HCT116 (cell line): ENCODE results near the gene SLIT1. TPM values are rescaled to one million over a fixed set of nuclear protein-coding genes. Genes with fewer than 3 reads are reported as not detected.

ENCODE experiments used
- ATAC-seq: fragments of 200-7000 bp; cut with Tn5 transposase; 2 replicates; pipeline ENCODE4 v1.9.1; 2020; ENCODE audit warnings: mild to moderate bottlenecking, moderate library complexity
- BruUV-seq: library from RNA; stranded (reverse); fragments of 400-500 nt; replicated peaks from 2 replicates; lab custom pipeline; 2021; lab: Mats Ljungman, UMichigan
- CTCF ChIA-PET: fragments of 300-600 bp; sonication (Branson Sonifier 250); formaldehyde crosslinking; loops from one replicate; lab custom pipeline; 2021; ENCODE audit warnings: antibody characterized with exemption; lab: Charles Lee
- POLR2A ChIA-PET: fragments of 300-600, 350-600 bp; sonication (Branson Sonifier 250); formaldehyde crosslinking; loops from one replicate; lab custom pipeline; 2021; ENCODE audit warnings: antibody characterized with exemption; lab: Charles Lee
- RAD21 ChIA-PET, 2 experiments: fragments of 300-600 bp; sonication (Branson Sonifier 250); formaldehyde crosslinking; loops; one replicate each; lab custom pipeline; 2023; ENCODE audit warnings: low total read pairs in 2 of 2; ENCODE audit not compliant: uncharacterized antibody in 2 of 2, unreplicated experiment in 2 of 2, low non-redundant PET in 1 of 2; lab: Charles Lee
- DNase-seq: peaks from one replicate; pipeline ENCODE4 v3.0.0-alpha.2; 2010; ENCODE audit warnings: low read depth, low spot score
- H2AFZ ChIP-seq: fragments of 200-600 bp; shearing (Covaris generic), sonication (generic); 2 replicates; pipeline ENCODE4 v1.6.1; 2017; ENCODE audit warnings: low read depth, mixed run types, mixed read lengths, antibody characterized with exemption, low read length; ENCODE audit not compliant: poor library complexity, severe bottlenecking
- H3K27ac ChIP-seq: 2 replicates; pipeline ENCODE4 v1.5.1; 2012; ENCODE audit warnings: low read depth, low read length
- H3K27me3 ChIP-seq: fragments of 200-600 bp; sonication (generic); 2 replicates; pipeline ENCODE4 v1.6.1; 2016; ENCODE audit warnings: mixed run types, low read length, mixed read lengths; ENCODE audit not compliant: insufficient read depth
- H3K36me3 ChIP-seq, 2 experiments: fragments of 200-500 bp in 1 of 2; fragments of 200-600 bp in 1 of 2; sonication (Bioruptor generic) in 1 of 2; sonication (generic) in 1 of 2; 2 replicates each; pipeline versions ENCODE4 v1.5.1 to v1.6.1; 2014 to 2016; ENCODE audit warnings: low read length in 2 of 2, inconsistent platforms in 1 of 2, mixed read lengths in 1 of 2, mixed run types in 1 of 2; ENCODE audit not compliant: insufficient read depth in 2 of 2, control insufficient read depth in 1 of 2
- H3K4me1 ChIP-seq, 2 experiments: fragments of 200-600 bp in 1 of 2; sonication (generic) in 1 of 2; 2 replicates each; pipeline versions ENCODE4 v1.5.1 to v1.6.1; 2012 to 2017; ENCODE audit warnings: low read length in 2 of 2, inconsistent platforms in 1 of 2, mild to moderate bottlenecking in 1 of 2, mixed read lengths in 1 of 2, mixed run types in 1 of 2, moderate library complexity in 1 of 2; ENCODE audit not compliant: insufficient read depth in 2 of 2, control insufficient read depth in 1 of 2
- H3K4me2 ChIP-seq: fragments of 200-600 bp; sonication (generic); 2 replicates; pipeline ENCODE4 v1.6.1; 2017; ENCODE audit warnings: mixed run types, low read length, mixed read lengths
- H3K4me3 ChIP-seq, 2 experiments: fragments of 200-600 bp in 1 of 2; sonication (generic) in 1 of 2; replicated peaks in 1 of 2; 2 replicates each; pipeline ENCODE4 v1.5.1; 2011 to 2016; ENCODE audit warnings: low read length in 2 of 2, control low read depth in 1 of 2, low read depth in 1 of 2, mild to moderate bottlenecking in 1 of 2, mixed read lengths in 1 of 2, mixed run types in 1 of 2
- H3K79me2 ChIP-seq: fragments of 200-600 bp; sonication (generic); 2 replicates; pipeline ENCODE4 v1.6.1; 2017; ENCODE audit warnings: mild to moderate bottlenecking, mixed run types, low read length, moderate library complexity, mixed read lengths; ENCODE audit not compliant: insufficient read depth
- H3K9ac ChIP-seq: fragments of 200-600 bp; sonication (generic); 2 replicates; pipeline ENCODE4 v1.6.1; 2016; ENCODE audit warnings: low read length, mixed read lengths
- H3K9me2 ChIP-seq: fragments of 200-600 bp; sonication (generic), shearing (Covaris generic); 2 replicates; pipeline ENCODE4 v1.6.1; 2017; ENCODE audit warnings: mixed run types, mild to moderate bottlenecking, moderate library complexity; ENCODE audit not compliant: insufficient read depth
- H3K9me3 ChIP-seq, 2 experiments: fragments of 200-500 bp in 1 of 2; fragments of 200-600 bp in 1 of 2; sonication (Bioruptor generic) in 1 of 2; sonication (generic) in 1 of 2; 2 replicates each; pipeline ENCODE4 v1.6.1; 2014 to 2017; ENCODE audit warnings: low read length in 2 of 2, mixed read lengths in 2 of 2, inconsistent platforms in 1 of 2, low read depth in 1 of 2, mild to moderate bottlenecking in 1 of 2, mixed run types in 1 of 2, moderate library complexity in 1 of 2; ENCODE audit not compliant: control insufficient read depth in 1 of 2, insufficient read depth in 1 of 2
- H4K20me1 ChIP-seq: fragments of 200-600 bp; sonication (generic), shearing (Covaris generic); 2 replicates; pipeline ENCODE4 v1.6.1; 2017; ENCODE audit warnings: mixed run types, mild to moderate bottlenecking, moderate library complexity; ENCODE audit not compliant: insufficient read depth
- CBX3 ChIP-seq: IDR thresholded peaks from 2 replicates; pipeline ENCODE4 v1.6.1; 2012; ENCODE audit warnings: low read depth
- CEBPB ChIP-seq: IDR thresholded peaks from 2 replicates; pipeline ENCODE4 v1.6.1; 2012; ENCODE audit warnings: low read depth
- EGR1 ChIP-seq: IDR thresholded peaks from 2 replicates; pipeline ENCODE4 v1.6.1; 2012; ENCODE audit warnings: low read depth
- ELF1 ChIP-seq: IDR thresholded peaks from 2 replicates; pipeline ENCODE4 v1.6.1; 2012; ENCODE audit warnings: low read depth, borderline replicate concordance
- EZH2 ChIP-seq: fragments of 200-600 bp; sonication (generic); IDR thresholded peaks from 2 replicates; pipeline ENCODE4 v1.6.1; 2017; ENCODE audit warnings: antibody characterized with exemption, mixed run types
- EZH2phosphoT487 ChIP-seq: fragments of 200-600 bp; IDR thresholded peaks from 2 replicates; pipeline ENCODE4 v1.6.1; 2018; ENCODE audit warnings: antibody characterized with exemption, borderline replicate concordance
- FOSL1 ChIP-seq: IDR thresholded peaks from 2 replicates; pipeline ENCODE4 v1.6.1; 2012; ENCODE audit warnings: low read depth
- POLR2A ChIP-seq: IDR thresholded peaks from 2 replicates; pipeline ENCODE4 v1.7.0; 2011; ENCODE audit warnings: borderline replicate concordance; ENCODE audit not compliant: insufficient read depth, insufficient read length; ENCODE audit errors: extremely low read depth
- POLR2AphosphoS5 ChIP-seq: IDR thresholded peaks from 2 replicates; pipeline ENCODE4 v1.6.1; 2011; ENCODE audit warnings: mild to moderate bottlenecking, low read depth, low read length, moderate library complexity
- RAD21 ChIP-seq: IDR thresholded peaks from 2 replicates; pipeline ENCODE4 v1.6.1; 2012; ENCODE audit warnings: low read depth, mild to moderate bottlenecking
- SIN3A ChIP-seq: IDR thresholded peaks from 2 replicates; pipeline ENCODE4 v1.6.1; 2012; ENCODE audit warnings: low read depth
- SP1 ChIP-seq: IDR thresholded peaks from 2 replicates; pipeline ENCODE4 v1.6.1; 2012; ENCODE audit warnings: low read depth
- SRF ChIP-seq: IDR thresholded peaks from 2 replicates; pipeline ENCODE4 v1.6.1; 2012; ENCODE audit warnings: low read depth
- TCF7L2 ChIP-seq: IDR thresholded peaks from 2 replicates; pipeline ENCODE4 v1.7.0; 2011; ENCODE audit warnings: borderline replicate concordance, inconsistent platforms; ENCODE audit not compliant: insufficient read depth, insufficient read length; ENCODE audit errors: extremely low read depth
- YY1 ChIP-seq: IDR thresholded peaks from 2 replicates; pipeline ENCODE4 v1.6.1; 2011; ENCODE audit warnings: low read length, low read depth, moderate library complexity, mild to moderate bottlenecking; ENCODE audit not compliant: insufficient replicate concordance; ENCODE audit errors: extremely low read depth
- ZFX ChIP-seq: fragments of 450-650 bp; IDR thresholded peaks from 2 replicates; pipeline ENCODE4 v1.6.1; 2017
- ZNF274 ChIP-seq: fragments of 200-500 bp; sonication (Bioruptor generic); IDR thresholded peaks from 2 replicates; pipeline ENCODE4 v1.6.1; 2014; ENCODE audit warnings: mild to moderate bottlenecking, low read depth, low read length, inconsistent platforms
- intact Hi-C: fragments of 100-400 bp; cut with micrococcal nuclease; formaldehyde crosslinking; loops from 2 replicates; pipeline ENCODE4 v1.10.0; 2022
- total RNA-seq: library from RNA; stranded (reverse); gene quantifications from one replicate; pipeline ENCODE4 v1.2.1, GENCODE V29; 2021; ENCODE audit not compliant: unreplicated experiment
- TF ChIP-seq, protein P1 (sequence below): IDR thresholded peaks from 2 replicates; pipeline ENCODE4 v1.6.1; 2011; ENCODE audit warnings: mild to moderate bottlenecking, low read length, moderate library complexity; ENCODE audit not compliant: insufficient replicate concordance; ENCODE audit errors: extremely low read depth
- TF ChIP-seq, protein P2 (sequence below): IDR thresholded peaks from 2 replicates; pipeline ENCODE4 v1.6.1; 2012
- TF ChIP-seq, protein P3 (sequence below): IDR thresholded peaks from 2 replicates; pipeline ENCODE4 v1.6.1; 2012; ENCODE audit warnings: low read depth

SLIT1 gene
- total RNA-seq, 1 experiment from 2014 or later: 0.42 TPM

DNA sequence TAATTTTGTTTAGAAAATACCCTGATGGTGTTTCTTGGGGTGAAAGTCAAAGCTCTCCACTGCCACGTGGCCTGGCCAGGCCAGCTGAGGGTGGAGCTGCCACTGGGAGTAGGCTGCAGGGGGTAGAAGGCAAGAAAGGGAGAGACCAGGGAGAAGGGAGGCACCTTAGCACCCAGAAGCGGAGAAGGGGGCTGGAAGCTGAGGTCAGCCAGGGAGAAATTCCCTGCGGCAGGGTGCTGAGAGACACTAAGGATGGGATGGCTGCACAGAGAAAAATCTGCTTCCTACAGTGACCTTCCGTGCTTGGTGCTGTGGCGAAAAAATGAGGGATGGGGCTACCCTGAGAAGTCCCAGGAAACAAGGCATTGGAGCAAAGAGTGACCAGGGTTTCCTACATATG, 143.7 kb downstream of the SLIT1 start:
- H3K9me2 ChIP-seq: no peaks in the 10 kb centered on the region
- CTCF ChIA-PET: no interaction called here
- no peak overlapping the region for H2AFZ ChIP-seq
- H3K4me2 ChIP-seq: no peak overlapping the region
- no peaks in the 10 kb centered on the region for H3K27me3 ChIP-seq
- intact Hi-C loops: no loop called here
- H3K4me3 ChIP-seq: no peak overlapping the region
- BruUV-seq: no TSS peak
- RAD21 ChIA-PET: no interaction called here
- no peak overlapping the region for H3K27ac ChIP-seq
- no peak overlapping the region for H3K9ac ChIP-seq
- H4K20me1 ChIP-seq: no peaks in the 10 kb centered on the region
- no peak for ATAC-seq
- POLR2A ChIA-PET: no interaction called here
- no peaks in the 10 kb centered on the region for H3K36me3 ChIP-seq
- H3K4me1 ChIP-seq: peaks cover 7 to 13% of the 10 kb centered on the region in 2 experiments; a peak in 3 of 4 replicates
- no peak for TF ChIP-seq ZNF274
- TF ChIP-seq, protein P1, sequence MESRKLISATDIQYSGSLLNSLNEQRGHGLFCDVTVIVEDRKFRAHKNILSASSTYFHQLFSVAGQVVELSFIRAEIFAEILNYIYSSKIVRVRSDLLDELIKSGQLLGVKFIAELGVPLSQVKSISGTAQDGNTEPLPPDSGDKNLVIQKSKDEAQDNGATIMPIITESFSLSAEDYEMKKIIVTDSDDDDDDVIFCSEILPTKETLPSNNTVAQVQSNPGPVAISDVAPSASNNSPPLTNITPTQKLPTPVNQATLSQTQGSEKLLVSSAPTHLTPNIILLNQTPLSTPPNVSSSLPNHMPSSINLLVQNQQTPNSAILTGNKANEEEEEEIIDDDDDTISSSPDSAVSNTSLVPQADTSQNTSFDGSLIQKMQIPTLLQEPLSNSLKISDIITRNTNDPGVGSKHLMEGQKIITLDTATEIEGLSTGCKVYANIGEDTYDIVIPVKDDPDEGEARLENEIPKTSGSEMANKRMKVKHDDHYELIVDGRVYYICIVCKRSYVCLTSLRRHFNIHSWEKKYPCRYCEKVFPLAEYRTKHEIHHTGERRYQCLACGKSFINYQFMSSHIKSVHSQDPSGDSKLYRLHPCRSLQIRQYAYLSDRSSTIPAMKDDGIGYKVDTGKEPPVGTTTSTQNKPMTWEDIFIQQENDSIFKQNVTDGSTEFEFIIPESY: no peak
- no peak for TF ChIP-seq YY1
- no peak for TF ChIP-seq TCF7L2
- TF ChIP-seq CEBPB: no peak
- no peak for TF ChIP-seq EZH2phosphoT487
- no peak for TF ChIP-seq POLR2A
- TF ChIP-seq SIN3A: no peak
- TF ChIP-seq FOSL1: no peak
- no peak for TF ChIP-seq ZFX
- TF ChIP-seq, protein P2, sequence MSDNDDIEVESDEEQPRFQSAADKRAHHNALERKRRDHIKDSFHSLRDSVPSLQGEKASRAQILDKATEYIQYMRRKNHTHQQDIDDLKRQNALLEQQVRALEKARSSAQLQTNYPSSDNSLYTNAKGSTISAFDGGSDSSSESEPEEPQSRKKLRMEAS: no peak
- TF ChIP-seq SRF: no peak
- TF ChIP-seq EZH2: no peak
- no peak for TF ChIP-seq RAD21
- TF ChIP-seq ELF1: no peak
- no peak for TF ChIP-seq CBX3
- TF ChIP-seq, protein P3, sequence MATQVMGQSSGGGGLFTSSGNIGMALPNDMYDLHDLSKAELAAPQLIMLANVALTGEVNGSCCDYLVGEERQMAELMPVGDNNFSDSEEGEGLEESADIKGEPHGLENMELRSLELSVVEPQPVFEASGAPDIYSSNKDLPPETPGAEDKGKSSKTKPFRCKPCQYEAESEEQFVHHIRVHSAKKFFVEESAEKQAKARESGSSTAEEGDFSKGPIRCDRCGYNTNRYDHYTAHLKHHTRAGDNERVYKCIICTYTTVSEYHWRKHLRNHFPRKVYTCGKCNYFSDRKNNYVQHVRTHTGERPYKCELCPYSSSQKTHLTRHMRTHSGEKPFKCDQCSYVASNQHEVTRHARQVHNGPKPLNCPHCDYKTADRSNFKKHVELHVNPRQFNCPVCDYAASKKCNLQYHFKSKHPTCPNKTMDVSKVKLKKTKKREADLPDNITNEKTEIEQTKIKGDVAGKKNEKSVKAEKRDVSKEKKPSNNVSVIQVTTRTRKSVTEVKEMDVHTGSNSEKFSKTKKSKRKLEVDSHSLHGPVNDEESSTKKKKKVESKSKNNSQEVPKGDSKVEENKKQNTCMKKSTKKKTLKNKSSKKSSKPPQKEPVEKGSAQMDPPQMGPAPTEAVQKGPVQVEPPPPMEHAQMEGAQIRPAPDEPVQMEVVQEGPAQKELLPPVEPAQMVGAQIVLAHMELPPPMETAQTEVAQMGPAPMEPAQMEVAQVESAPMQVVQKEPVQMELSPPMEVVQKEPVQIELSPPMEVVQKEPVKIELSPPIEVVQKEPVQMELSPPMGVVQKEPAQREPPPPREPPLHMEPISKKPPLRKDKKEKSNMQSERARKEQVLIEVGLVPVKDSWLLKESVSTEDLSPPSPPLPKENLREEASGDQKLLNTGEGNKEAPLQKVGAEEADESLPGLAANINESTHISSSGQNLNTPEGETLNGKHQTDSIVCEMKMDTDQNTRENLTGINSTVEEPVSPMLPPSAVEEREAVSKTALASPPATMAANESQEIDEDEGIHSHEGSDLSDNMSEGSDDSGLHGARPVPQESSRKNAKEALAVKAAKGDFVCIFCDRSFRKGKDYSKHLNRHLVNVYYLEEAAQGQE: no peak
- TF ChIP-seq SP1: no peak
- TF ChIP-seq EGR1: no peak
- no peak for TF ChIP-seq POLR2AphosphoS5
- no peaks in the 10 kb centered on the region for H3K9me3 ChIP-seq
- DNase-seq: no peak
- H3K79me2 ChIP-seq: no peaks in the 10 kb centered on the region
